Activated naive CD4-positive, alpha-beta T cell treated with anti-CD3 and anti-CD28 coated beads for 36 hours (primary cell): ENCODE measurements around the gene NXPH4. TPM values are rescaled to one million over a fixed set of nuclear protein-coding genes. Genes with fewer than 3 reads are reported as not detected.

Source experiments
- CTCF ChIA-PET: fragments of 350-600 bp; sonication (Branson Sonifier 250); formaldehyde crosslinking; loops from one replicate; lab custom pipeline; 2021; ENCODE audit warnings: antibody characterized with exemption; lab: Charles Lee
- DNase-seq: peaks from one replicate; pipeline ENCODE4 v3.0.0-alpha.2; 2020
- H3K27ac Mint-ChIP-seq: one replicate; pipeline ENCODE4 v1.8.0; 2021; ENCODE audit warnings: mild to moderate bottlenecking, mixed read lengths
- H3K27me3 Mint-ChIP-seq: one replicate; pipeline ENCODE4 v1.8.0; 2021; ENCODE audit warnings: low read depth, mixed read lengths
- H3K36me3 Mint-ChIP-seq: one replicate; pipeline ENCODE4 v1.8.0; 2021; ENCODE audit warnings: low read depth, mixed read lengths
- H3K4me1 Mint-ChIP-seq: one replicate; pipeline ENCODE4 v1.8.0; 2021; ENCODE audit warnings: low read depth, mixed read lengths
- H3K4me3 Mint-ChIP-seq: one replicate; pipeline ENCODE4 v1.8.0; 2021; ENCODE audit warnings: mild to moderate bottlenecking, moderate library complexity, mixed read lengths
- H3K9me3 Mint-ChIP-seq: one replicate; pipeline ENCODE4 v1.8.0; 2021; ENCODE audit warnings: mixed read lengths
- intact Hi-C: fragments of 100-400 bp; cut with micrococcal nuclease; formaldehyde crosslinking; loops from one replicate; pipeline ENCODE4 v1.15.1; 2023
- total RNA-seq, 2 experiments: library from RNA; stranded (reverse); gene quantifications; one replicate each; pipeline ENCODE4 v1.2.3, GENCODE V29; 2021

Gene NXPH4
- total RNA-seq, 2 experiments from 2014 or later: 0.25 to 0.79 TPM

GRCh38 chr12:57196956-57197355 is 19.6 kb upstream of the NXPH4 start:
- Mint-ChIP-seq H3K9me3 (no peaks in the 10 kb centered on the region), H3K27me3 (no peaks in the 10 kb centered on the region), H3K4me3 (no peak overlapping the region), H3K27ac (no peak overlapping the region), H3K4me1 (no peaks in the 10 kb centered on the region), H3K36me3 (no peaks in the 10 kb centered on the region)
- intact Hi-C loops: no loop called here
- CTCF ChIA-PET: interaction anchor here (1.5 to 1.6 kb wide), 3 partner anchors 11 to 46 kb away, joined by 4 to 5 read pairs (median 4); no protein-coding TSS in a partner anchor
- no peak for DNase-seq

- intact Hi-C loops: no loop called here
- CTCF ChIA-PET: interaction anchor here (0.9 to 1.6 kb wide), 2 partner anchors 12 to 16 kb away, joined by 3 to 4 read pairs; no protein-coding TSS in a partner anchor
Observed at GRCh38 chr12:57198329-57198728, 18.3 kb upstream of the NXPH4 start.

DNA sequence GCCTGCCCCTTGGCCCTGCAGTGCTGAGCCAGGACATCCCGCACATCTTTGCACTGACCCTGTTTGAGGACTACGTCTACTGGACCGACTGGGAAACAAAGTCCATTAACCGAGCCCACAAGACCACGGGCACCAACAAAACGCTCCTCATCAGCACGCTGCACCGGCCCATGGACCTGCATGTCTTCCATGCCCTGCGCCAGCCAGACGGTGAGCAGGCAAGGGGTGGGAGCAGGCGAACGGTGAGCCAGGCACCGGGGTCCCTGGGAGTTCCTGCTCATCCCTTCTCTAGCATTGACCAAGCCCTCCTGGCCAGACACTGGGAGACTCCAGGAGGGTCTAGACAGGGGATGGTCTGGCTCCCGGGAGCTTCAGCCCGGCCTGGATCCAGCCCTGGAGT is 17.4 kb upstream of the NXPH4 start:
- no peak for DNase-seq
- Mint-ChIP-seq H3K27me3 (no peaks in the 10 kb centered on the region), H3K4me3 (no peak overlapping the region), H3K9me3 (no peaks in the 10 kb centered on the region), H3K4me1 (no peaks in the 10 kb centered on the region), H3K36me3 (no peaks in the 10 kb centered on the region), H3K27ac (no peak overlapping the region)
- intact Hi-C loops: no loop called here
- CTCF ChIA-PET: interaction anchor here (0.7 to 0.9 kb wide), 3 partner anchors 15 to 40 kb away, joined by 3 read pairs; no protein-coding TSS in a partner anchor

More at GRCh38 chr12:57198329-57198728, 18.3 kb upstream of the NXPH4 start:
- Mint-ChIP-seq H3K27me3 (no peaks in the 10 kb centered on the region), H3K27ac (no peak overlapping the region), H3K36me3 (no peaks in the 10 kb centered on the region), H3K9me3 (no peaks in the 10 kb centered on the region), H3K4me3 (no peak overlapping the region), H3K4me1 (no peaks in the 10 kb centered on the region)
- no peak for DNase-seq

DNA sequence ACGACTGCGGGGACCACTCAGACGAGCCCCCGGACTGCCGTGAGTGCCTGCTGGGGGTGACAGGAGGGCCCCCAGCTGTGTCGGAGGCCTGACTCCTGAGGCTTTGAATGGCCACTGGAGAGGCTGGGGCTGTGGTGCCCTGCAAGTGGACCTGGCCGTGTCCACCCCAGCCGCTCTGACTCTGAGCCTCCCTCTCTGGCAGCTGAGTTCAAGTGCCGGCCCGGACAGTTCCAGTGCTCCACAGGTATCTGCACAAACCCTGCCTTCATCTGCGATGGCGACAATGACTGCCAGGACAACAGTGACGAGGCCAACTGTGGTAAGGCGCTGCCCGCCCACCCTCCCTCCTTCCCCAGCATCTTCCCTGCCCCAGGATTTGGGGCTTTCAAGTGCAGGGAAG is 16.1 kb upstream of the NXPH4 start:
- H3K4me3 Mint-ChIP-seq: no peak overlapping the region
- no peaks in the 10 kb centered on the region for H3K4me1 Mint-ChIP-seq
- no peak for DNase-seq
- no peaks in the 10 kb centered on the region for H3K9me3 Mint-ChIP-seq
- H3K27me3 Mint-ChIP-seq: no peaks in the 10 kb centered on the region
- no peaks in the 10 kb centered on the region for H3K36me3 Mint-ChIP-seq
- no peak overlapping the region for H3K27ac Mint-ChIP-seq
- intact Hi-C loops: no loop called here
- CTCF ChIA-PET: interaction anchor here (1.3 kb wide), 1 partner anchor 255 kb away, joined by 3 read pairs; the partner anchor contains the start of gene INHBE

- Mint-ChIP-seq H3K27ac (no peak overlapping the region), H3K9me3 (no peaks in the 10 kb centered on the region), H3K36me3 (no peaks in the 10 kb centered on the region), H3K27me3 (no peaks in the 10 kb centered on the region), H3K4me1 (no peaks in the 10 kb centered on the region), H3K4me3 (no peak overlapping the region)
- CTCF ChIA-PET: interaction anchor here (1.3 kb wide), 1 partner anchor 254 kb away, joined by 3 read pairs; the partner anchor contains the start of gene INHBE
- intact Hi-C loops: no loop called here
- DNase-seq: no peak
Observed at GRCh38 chr12:57201219-57201618, 15.4 kb upstream of the NXPH4 start.

DNA sequence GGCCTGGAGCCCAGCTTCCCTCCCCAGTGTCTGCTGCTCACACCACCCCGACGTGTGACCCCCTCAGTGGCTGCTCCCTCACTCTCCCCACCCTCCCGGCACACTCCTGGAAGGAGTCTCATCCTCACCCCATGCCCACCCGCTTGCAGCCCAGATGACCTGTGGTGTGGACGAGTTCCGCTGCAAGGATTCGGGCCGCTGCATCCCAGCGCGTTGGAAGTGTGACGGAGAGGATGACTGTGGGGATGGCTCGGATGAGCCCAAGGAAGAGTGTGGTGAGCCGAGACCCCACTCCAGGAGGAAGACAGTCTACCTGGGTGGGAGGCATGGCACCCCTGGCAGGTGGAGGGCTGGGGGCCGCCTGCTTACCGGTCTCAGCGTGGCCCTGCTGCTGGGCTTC is 15.0 kb upstream of the NXPH4 start:
- no peak overlapping the region for H3K4me3 Mint-ChIP-seq
- CTCF ChIA-PET: no interaction called here
- no peaks in the 10 kb centered on the region for H3K27me3 Mint-ChIP-seq
- no peaks in the 10 kb centered on the region for H3K9me3 Mint-ChIP-seq
- H3K27ac Mint-ChIP-seq: no peak overlapping the region
- no peaks in the 10 kb centered on the region for H3K36me3 Mint-ChIP-seq
- H3K4me1 Mint-ChIP-seq: no peaks in the 10 kb centered on the region
- intact Hi-C loops: no loop called here
- DNase-seq: no peak

DNA sequence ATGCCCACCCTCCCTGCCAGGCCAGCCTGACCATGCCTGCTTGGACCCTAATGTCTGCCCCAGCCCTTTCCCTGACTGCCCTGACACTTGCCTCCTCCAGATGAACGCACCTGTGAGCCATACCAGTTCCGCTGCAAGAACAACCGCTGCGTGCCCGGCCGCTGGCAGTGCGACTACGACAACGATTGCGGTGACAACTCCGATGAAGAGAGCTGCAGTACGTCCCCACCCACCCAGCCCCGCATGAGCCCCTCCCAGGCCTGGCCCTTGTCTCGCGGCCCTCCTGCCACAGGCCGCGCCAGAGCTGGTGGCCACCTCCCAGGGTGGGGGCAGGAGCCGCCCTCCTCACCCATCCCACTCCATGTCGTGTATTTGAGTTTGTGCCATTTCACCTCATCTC is 14.3 kb upstream of the NXPH4 start:
- no peak for DNase-seq
- CTCF ChIA-PET: no interaction called here
- no peaks in the 10 kb centered on the region for H3K36me3 Mint-ChIP-seq
- no peaks in the 10 kb centered on the region for H3K27me3 Mint-ChIP-seq
- H3K27ac Mint-ChIP-seq: no peak overlapping the region
- intact Hi-C loops: no loop called here
- no peaks in the 10 kb centered on the region for H3K9me3 Mint-ChIP-seq
- no peak overlapping the region for H3K4me3 Mint-ChIP-seq
- no peaks in the 10 kb centered on the region for H3K4me1 Mint-ChIP-seq

- no peaks in the 10 kb centered on the region for H3K36me3 Mint-ChIP-seq
Observed at GRCh38 chr12:57203201-57203600, 13.4 kb upstream of the NXPH4 start.

GRCh38 chr12:57203791-57204190 is 12.8 kb upstream of the NXPH4 start:
- CTCF ChIA-PET: no interaction called here
- no peak for DNase-seq
- intact Hi-C loops: no loop called here
- Mint-ChIP-seq H3K9me3 (no peaks in the 10 kb centered on the region), H3K4me1 (no peaks in the 10 kb centered on the region), H3K27me3 (no peaks in the 10 kb centered on the region), H3K36me3 (no peaks in the 10 kb centered on the region), H3K27ac (no peak overlapping the region), H3K4me3 (no peak overlapping the region)

More at GRCh38 chr12:57203201-57203600, 13.4 kb upstream of the NXPH4 start:
- DNase-seq: no peak
- no peaks in the 10 kb centered on the region for H3K4me1 Mint-ChIP-seq
- no peaks in the 10 kb centered on the region for H3K9me3 Mint-ChIP-seq
- no peaks in the 10 kb centered on the region for H3K27me3 Mint-ChIP-seq
- no peak overlapping the region for H3K4me3 Mint-ChIP-seq
- intact Hi-C loops: no loop called here
- no peak overlapping the region for H3K27ac Mint-ChIP-seq
- CTCF ChIA-PET: no interaction called here

DNA sequence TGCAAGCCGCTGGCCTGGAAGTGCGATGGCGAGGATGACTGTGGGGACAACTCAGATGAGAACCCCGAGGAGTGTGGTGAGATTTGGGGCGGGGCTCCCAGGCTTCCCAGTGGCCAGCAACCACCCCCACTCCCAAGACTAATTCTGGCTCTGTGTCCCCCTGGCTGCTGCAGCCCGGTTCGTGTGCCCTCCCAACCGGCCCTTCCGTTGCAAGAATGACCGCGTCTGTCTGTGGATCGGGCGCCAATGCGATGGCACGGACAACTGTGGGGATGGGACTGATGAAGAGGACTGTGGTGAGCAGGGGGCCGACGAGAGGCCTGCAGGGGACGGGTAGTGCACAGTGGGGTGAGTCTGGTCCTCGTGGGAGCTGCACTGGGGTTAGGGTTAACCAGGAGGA is 12.1 kb upstream of the NXPH4 start:
- intact Hi-C loops: no loop called here
- Mint-ChIP-seq H3K4me1 (no peaks in the 10 kb centered on the region), H3K36me3 (no peaks in the 10 kb centered on the region), H3K27ac (no peak overlapping the region), H3K27me3 (no peaks in the 10 kb centered on the region), H3K4me3 (no peak overlapping the region), H3K9me3 (no peaks in the 10 kb centered on the region)
- CTCF ChIA-PET: no interaction called here
- no peak for DNase-seq

- no peak overlapping the region for H3K27ac Mint-ChIP-seq
- H3K4me3 Mint-ChIP-seq: no peak overlapping the region
- no peaks in the 10 kb centered on the region for H3K9me3 Mint-ChIP-seq
- DNase-seq: no peak
- H3K4me1 Mint-ChIP-seq: no peaks in the 10 kb centered on the region
- intact Hi-C loops: no loop called here
- no peaks in the 10 kb centered on the region for H3K36me3 Mint-ChIP-seq
- CTCF ChIA-PET: interaction anchor here (0.6 kb wide), 1 partner anchor 24 kb away, joined by 3 read pairs; the partner anchor contains the start of gene SHMT2
- no peaks in the 10 kb centered on the region for H3K27me3 Mint-ChIP-seq
Observed at GRCh38 chr12:57205186-57205585, 11.4 kb upstream of the NXPH4 start.

GRCh38 chr12:57205931-57206330 is 10.7 kb upstream of the NXPH4 start:
- no peaks in the 10 kb centered on the region for H3K4me1 Mint-ChIP-seq
- CTCF ChIA-PET: interaction anchor here (0.6 to 2.0 kb wide), 3 partner anchors 23 to 37 kb away, joined by 3 to 5 read pairs (median 3); partner anchors contain the start of gene SHMT2
- H3K27me3 Mint-ChIP-seq: no peaks in the 10 kb centered on the region
- H3K4me3 Mint-ChIP-seq: no peak overlapping the region
- H3K27ac Mint-ChIP-seq: no peak overlapping the region
- no peaks in the 10 kb centered on the region for H3K9me3 Mint-ChIP-seq
- DNase-seq: no peak
- intact Hi-C loops: no loop called here
- H3K36me3 Mint-ChIP-seq: no peaks in the 10 kb centered on the region
